Brain microvascular endothelial cell (primary cell): ENCODE data around the gene CNPY1.

Experiments
- DNase-seq: peaks from one replicate; pipeline ENCODE4 v3.0.0-alpha.2; 2020
- H3K27ac ChIP-seq: fragments of 250-450 bp; sonication (Bioruptor Pico); 2 replicates; pipeline ENCODE4 v1.5.1; 2020; ENCODE audit warnings: mild to moderate bottlenecking, moderate library complexity
- H3K27me3 ChIP-seq: fragments of 250-450 bp; sonication (Bioruptor Pico); replicated peaks from 2 replicates; pipeline ENCODE4 v1.5.1; 2020; ENCODE audit warnings: mild to moderate bottlenecking
- H3K36me3 ChIP-seq: fragments of 250-450 bp; sonication (Bioruptor Pico); replicated peaks from 2 replicates; pipeline ENCODE4 v1.5.1; 2020; ENCODE audit warnings: mild to moderate bottlenecking
- H3K4me3 ChIP-seq: 2 replicates; pipeline ENCODE4 v1.5.1; 2011; ENCODE audit warnings: low read depth, mild to moderate bottlenecking, control low read depth, low read length, moderate library complexity
- in situ Hi-C: cut with HindIII; loops from 2 replicates; pipeline ENCODE4 v1.10.0; 2017; ENCODE audit warnings: low sequenced_read_pairs, low pct_ligation_motif_present
- TF ChIP-seq, protein P1 (sequence below): IDR thresholded peaks from 2 replicates; pipeline ENCODE4 v1.5.1; 2011; ENCODE audit warnings: low read depth, mild to moderate bottlenecking, moderate library complexity, low read length, control low read depth, inconsistent platforms; ENCODE audit errors: missing control alignments

CNPY1 gene

DNA sequence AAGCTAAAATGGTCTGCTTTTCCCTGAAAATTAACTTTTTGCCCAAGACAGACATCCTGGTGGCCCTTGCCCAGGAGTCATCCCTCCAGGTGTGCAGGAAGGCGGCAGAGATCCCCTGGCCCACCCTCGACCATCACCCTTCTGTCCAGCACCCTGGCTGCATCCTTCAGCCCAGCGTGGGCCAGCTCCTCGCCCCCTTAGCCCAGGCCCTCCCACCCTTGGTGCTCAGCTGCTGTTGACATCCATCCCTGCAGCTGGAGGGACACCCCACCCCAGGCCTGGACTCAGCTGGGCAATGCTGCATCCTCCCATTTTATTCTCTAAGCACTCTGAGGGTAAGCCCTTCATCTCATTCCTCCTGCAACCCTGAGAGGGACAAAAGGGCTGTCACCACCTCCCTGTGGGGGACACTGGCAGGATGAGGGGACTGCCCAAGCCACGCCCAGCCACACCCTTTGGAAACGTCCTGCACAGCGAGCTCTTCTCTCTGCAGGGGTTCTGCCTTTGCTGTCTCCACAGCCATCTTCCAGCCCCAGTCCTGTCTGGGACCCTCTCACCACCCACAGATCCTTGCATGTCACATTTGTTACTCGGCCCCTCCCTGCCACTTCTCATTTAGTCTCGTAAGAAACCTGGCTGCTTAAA is 57.8 kb downstream of the CNPY1 start:
- DNase-seq = no peak
- TF ChIP-seq, protein P1, sequence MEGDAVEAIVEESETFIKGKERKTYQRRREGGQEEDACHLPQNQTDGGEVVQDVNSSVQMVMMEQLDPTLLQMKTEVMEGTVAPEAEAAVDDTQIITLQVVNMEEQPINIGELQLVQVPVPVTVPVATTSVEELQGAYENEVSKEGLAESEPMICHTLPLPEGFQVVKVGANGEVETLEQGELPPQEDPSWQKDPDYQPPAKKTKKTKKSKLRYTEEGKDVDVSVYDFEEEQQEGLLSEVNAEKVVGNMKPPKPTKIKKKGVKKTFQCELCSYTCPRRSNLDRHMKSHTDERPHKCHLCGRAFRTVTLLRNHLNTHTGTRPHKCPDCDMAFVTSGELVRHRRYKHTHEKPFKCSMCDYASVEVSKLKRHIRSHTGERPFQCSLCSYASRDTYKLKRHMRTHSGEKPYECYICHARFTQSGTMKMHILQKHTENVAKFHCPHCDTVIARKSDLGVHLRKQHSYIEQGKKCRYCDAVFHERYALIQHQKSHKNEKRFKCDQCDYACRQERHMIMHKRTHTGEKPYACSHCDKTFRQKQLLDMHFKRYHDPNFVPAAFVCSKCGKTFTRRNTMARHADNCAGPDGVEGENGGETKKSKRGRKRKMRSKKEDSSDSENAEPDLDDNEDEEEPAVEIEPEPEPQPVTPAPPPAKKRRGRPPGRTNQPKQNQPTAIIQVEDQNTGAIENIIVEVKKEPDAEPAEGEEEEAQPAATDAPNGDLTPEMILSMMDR = no peak
- Histone ChIP-seq H3K36me3 (no peaks in the 10 kb centered on the region), H3K27ac (no peak overlapping the region), H3K27me3 (peaks cover 4% of the 10 kb centered on the region), H3K4me3 (no peak overlapping the region)
- in situ Hi-C loops = no loop called here

DNA sequence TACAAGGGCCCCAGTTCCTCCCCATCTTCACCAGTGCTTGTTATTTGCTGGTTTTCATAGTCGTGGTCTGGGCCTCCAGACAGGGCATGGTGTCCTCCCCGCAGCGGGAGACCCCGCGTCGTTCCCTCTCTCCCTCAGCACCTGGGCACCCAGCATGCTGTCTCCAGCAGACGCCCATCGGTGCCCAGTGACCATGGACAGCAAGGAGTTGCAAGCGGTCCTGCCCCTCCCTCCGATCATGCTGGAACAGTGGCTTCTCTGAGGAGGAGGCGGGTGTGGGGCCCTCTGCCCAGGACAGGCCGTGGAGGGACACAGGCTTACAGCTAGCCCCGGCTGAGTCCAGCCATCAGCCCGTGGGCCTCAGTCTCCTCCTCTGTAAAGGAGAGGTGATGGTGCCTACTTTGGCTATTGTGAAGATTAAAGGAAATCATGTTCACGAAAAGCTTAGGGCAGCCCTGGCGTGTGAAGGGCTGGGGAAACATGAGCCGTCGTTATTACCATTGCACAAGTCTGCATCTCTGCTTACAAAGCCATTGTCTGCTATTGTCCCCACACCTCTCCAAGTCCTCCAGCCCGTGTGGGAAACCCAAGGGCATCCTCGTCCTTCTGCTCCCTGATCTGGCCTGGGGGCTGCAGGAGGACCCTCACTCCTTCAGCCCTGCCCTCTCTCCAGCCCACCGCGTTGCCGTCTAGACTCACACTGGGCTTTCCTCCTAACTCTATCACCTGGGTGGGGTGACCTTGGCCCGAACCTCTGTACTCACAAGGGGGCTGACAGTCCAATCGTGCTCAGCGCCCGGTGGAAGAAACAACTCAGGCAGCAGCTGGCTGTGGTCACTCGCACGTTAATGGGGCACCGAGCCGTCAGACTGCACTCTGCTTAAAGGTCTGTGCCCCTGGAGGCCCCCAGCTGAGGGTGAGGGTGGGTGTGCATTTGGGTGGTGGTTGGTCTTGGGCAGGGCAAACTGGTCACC is 58.6 kb downstream of the CNPY1 start:
- DNase-seq = no peak
- in situ Hi-C loops = no loop called here
- peaks cover 4% of the 10 kb centered on the region for H3K27me3 ChIP-seq
- no peaks in the 10 kb centered on the region for H3K36me3 ChIP-seq
- H3K27ac ChIP-seq = no peak overlapping the region
- H3K4me3 ChIP-seq = no peak overlapping the region
- TF ChIP-seq, protein P1 = no peak

DNA sequence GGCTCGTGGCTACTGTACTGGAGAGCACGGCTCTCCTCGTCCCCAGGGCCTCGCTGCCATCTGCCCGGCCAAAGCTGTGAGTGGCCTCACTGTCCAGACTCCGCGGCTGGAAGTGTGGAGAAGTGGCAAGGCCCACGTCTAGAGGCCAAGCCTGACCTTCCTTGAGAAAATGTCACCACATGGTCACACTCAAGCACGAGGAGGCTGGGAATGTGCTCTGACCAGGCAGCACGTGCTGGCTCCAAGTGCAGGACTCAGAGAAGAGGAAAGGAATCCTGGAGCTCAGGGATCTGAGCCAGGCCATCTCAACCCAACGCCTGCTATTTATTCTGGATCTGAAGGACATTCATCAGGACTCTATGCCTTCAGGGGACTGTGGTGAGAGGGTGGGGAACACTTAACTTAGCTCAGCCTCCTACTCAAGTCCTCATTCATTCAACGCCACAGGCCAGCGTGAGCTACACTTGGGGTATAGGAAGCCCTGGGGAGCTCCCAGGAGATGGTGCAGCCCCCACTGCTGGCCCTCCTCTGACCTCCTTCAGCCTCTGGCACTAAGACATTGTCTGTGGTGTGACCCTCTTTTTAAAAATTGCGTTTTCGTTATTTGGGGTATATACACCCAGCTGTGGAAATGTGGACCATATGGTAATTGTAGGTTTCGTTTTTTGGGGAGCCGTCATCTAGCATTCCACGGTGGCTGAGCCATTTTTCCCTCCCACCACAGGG is 59.4 kb downstream of the CNPY1 start:
- no peak for DNase-seq
- in situ Hi-C loops = no loop called here
- no peak overlapping the region for H3K27ac ChIP-seq

DNA sequence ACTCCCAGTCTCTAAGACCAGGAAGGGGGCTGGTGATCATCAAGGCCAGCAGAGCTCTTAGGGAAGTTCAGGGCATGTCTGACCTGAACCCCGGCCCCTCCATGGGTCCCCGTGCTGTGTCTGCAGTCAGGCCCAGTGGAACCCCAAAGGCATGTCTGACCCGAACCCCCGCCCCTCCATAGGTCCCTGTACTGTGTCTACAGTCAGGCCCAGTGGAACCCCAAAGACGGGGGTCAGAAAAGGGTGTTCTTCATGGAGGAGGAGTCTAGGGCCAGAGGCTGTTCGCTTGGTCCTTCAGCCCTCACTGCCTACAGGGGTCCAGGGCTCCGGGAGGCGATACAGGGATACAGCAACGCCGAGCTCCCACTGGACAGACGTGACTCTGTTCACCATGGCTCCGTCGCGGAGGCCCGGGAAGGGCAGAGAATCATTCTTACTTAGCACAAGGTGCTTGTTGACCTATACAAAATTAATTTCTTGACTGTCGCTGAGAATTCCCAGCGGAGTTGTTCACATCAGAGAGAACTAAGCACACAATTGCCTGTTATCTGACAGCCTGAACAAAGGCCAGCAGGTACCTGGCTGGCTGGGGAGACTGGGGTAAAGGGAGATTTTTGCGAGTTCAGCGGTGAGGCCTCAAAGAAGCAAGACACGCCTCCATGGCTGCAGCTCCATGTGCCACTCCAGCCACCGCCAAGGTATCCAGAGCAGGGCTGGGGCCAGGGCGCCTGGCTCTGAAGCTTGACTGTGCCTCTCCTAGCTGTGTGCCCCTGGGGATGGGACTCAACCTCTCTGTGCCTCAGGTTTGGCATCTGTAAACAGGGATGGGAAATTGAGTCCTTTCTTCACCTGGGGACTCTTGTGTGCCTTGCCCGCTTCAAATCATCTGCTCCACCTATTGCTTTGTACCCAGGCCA is 61.6 kb downstream of the CNPY1 start:
- Histone ChIP-seq H3K4me3 (no peak overlapping the region), H3K27me3 (no peaks in the 10 kb centered on the region), H3K27ac (no peak overlapping the region), H3K36me3 (no peaks in the 10 kb centered on the region)
- TF ChIP-seq, protein P1 = no peak
- no peak for DNase-seq
- in situ Hi-C loops = no loop called here

More for the DNA sequence above, 59.4 kb downstream of the CNPY1 start:
- TF ChIP-seq, protein P1 = no peak
- Histone ChIP-seq H3K27me3 (peaks cover under 1% of the 10 kb centered on the region), H3K36me3 (no peaks in the 10 kb centered on the region), H3K4me3 (no peak overlapping the region)

DNA sequence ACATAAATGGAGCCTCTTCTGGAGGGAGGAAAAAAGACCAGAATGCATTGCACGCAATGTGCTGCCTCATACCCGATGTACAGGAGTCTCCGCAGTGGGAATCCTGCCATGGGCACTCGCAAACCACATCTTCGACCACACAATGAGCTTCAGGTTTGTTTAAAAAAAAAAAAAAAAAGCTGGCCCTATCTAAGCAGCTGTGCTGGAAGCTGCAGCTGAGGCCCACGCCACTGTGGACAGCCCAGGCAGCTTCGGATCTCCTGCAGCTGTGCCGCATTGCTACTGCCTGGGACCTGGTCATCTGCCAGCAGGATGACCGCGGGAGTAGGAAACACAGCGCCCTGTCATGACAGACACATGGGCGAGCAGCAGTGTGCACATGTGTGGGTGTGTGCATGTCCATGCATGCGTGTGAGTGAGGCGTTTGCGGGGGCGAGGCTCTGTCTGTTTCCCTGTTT is 62.5 kb downstream of the CNPY1 start:
- TF ChIP-seq, protein P1 = no peak
- in situ Hi-C loops = no loop called here
- Histone ChIP-seq H3K27ac (no peak overlapping the region), H3K4me3 (no peak overlapping the region), H3K36me3 (no peaks in the 10 kb centered on the region), H3K27me3 (no peaks in the 10 kb centered on the region)
- no peak for DNase-seq
